ENCODE measurements around the gene FMO1.

GRCh38 chr1:171231326-171231725, 17.0 kb upstream of the FMO1 start:
- no peak for TF ChIP-seq CTCF (IDR thresholded peaks at IDR 0.05)
- TF ChIP-seq POLR2A (IDR thresholded peaks at IDR 0.05), result no peak

All from Peyer's patch (tissue), 4 donors.